ENCODE measurements around the gene OSBPL10.

The OSBPL10 gene

GRCh38 chr3:31654998-31655397, 326.1 kb downstream of the OSBPL10 start:
- Histone ChIP-seq H3K27me3 (replicated peaks; ENCODE audit: control insufficient read depth, insufficient read depth, low read length, poor library complexity, severe bottlenecking) (no peaks in the 10 kb centered on the region), H3K9me3 (ENCODE audit: control insufficient read depth, low read length) (peaks cover 60% of the 10 kb centered on the region), H3K36me3 (ENCODE audit: control insufficient read depth, insufficient read depth, low read length) (no peaks in the 10 kb centered on the region), H3K27ac (ENCODE audit: insufficient read depth, low read length, poor library complexity, severe bottlenecking) (no peak overlapping the region), H3K4me1 (ENCODE audit: control insufficient read depth, insufficient read depth, low read length, poor library complexity, severe bottlenecking) (no peaks in the 10 kb centered on the region), H3K4me3 (ENCODE audit: insufficient read depth, low read depth, low read length, poor library complexity, severe bottlenecking) (no peak overlapping the region)
- no peak for DNase-seq

- Histone ChIP-seq H3K36me3 (ENCODE audit: control insufficient read depth, insufficient read depth, low read length) (no peaks in the 10 kb centered on the region), H3K9me3 (ENCODE audit: control insufficient read depth, low read length) (peaks cover 68% of the 10 kb centered on the region)
Observed at GRCh38 chr3:31653464-31653863, 327.6 kb downstream of the OSBPL10 start.

GRCh38 chr3:31652296-31652695, 328.8 kb downstream of the OSBPL10 start:
- DNase-seq, result no peak
- H3K27ac ChIP-seq (ENCODE audit: insufficient read depth, low read length, poor library complexity, severe bottlenecking), result no peak overlapping the region
- no peaks in the 10 kb centered on the region for H3K27me3 ChIP-seq (replicated peaks; ENCODE audit: control insufficient read depth, insufficient read depth, low read length, poor library complexity, severe bottlenecking)
- peaks cover 69% of the 10 kb centered on the region for H3K9me3 ChIP-seq (ENCODE audit: control insufficient read depth, low read length)
- peaks cover 4% of the 10 kb centered on the region for H3K36me3 ChIP-seq (ENCODE audit: control insufficient read depth, insufficient read depth, low read length)
- no peaks in the 10 kb centered on the region for H3K4me1 ChIP-seq (ENCODE audit: control insufficient read depth, insufficient read depth, low read length, poor library complexity, severe bottlenecking)
- H3K4me3 ChIP-seq (ENCODE audit: insufficient read depth, low read depth, low read length, poor library complexity, severe bottlenecking), result no peak overlapping the region

More at GRCh38 chr3:31653464-31653863, 327.6 kb downstream of the OSBPL10 start:
- no peak for DNase-seq
- Histone ChIP-seq H3K27me3 (replicated peaks; ENCODE audit: control insufficient read depth, insufficient read depth, low read length, poor library complexity, severe bottlenecking) (no peaks in the 10 kb centered on the region), H3K27ac (ENCODE audit: insufficient read depth, low read length, poor library complexity, severe bottlenecking) (no peak overlapping the region), H3K4me3 (ENCODE audit: insufficient read depth, low read depth, low read length, poor library complexity, severe bottlenecking) (no peak overlapping the region), H3K4me1 (ENCODE audit: control insufficient read depth, insufficient read depth, low read length, poor library complexity, severe bottlenecking) (no peaks in the 10 kb centered on the region)

GRCh38 chr3:31648286-31648968, 332.6 kb downstream of the OSBPL10 start:
- Histone ChIP-seq H3K9me3 (ENCODE audit: control insufficient read depth, low read length) (peaks cover 42% of the 10 kb centered on the region), H3K27ac (ENCODE audit: insufficient read depth, low read length, poor library complexity, severe bottlenecking) (no peak overlapping the region), H3K36me3 (ENCODE audit: control insufficient read depth, insufficient read depth, low read length) (peaks cover 4% of the 10 kb centered on the region), H3K4me1 (ENCODE audit: control insufficient read depth, insufficient read depth, low read length, poor library complexity, severe bottlenecking) (no peaks in the 10 kb centered on the region), H3K27me3 (replicated peaks; ENCODE audit: control insufficient read depth, insufficient read depth, low read length, poor library complexity, severe bottlenecking) (no peaks in the 10 kb centered on the region), H3K4me3 (ENCODE audit: insufficient read depth, low read depth, low read length, poor library complexity, severe bottlenecking) (no peak overlapping the region)
- no peak for DNase-seq

GRCh38 chr3:31645256-31645655, 335.8 kb downstream of the OSBPL10 start:
- Histone ChIP-seq H3K36me3 (ENCODE audit: control insufficient read depth, insufficient read depth, low read length) (peaks cover 4% of the 10 kb centered on the region), H3K9me3 (ENCODE audit: control insufficient read depth, low read length) (peaks cover 11% of the 10 kb centered on the region), H3K4me3 (ENCODE audit: insufficient read depth, low read depth, low read length, poor library complexity, severe bottlenecking) (no peak overlapping the region), H3K27me3 (replicated peaks; ENCODE audit: control insufficient read depth, insufficient read depth, low read length, poor library complexity, severe bottlenecking) (no peaks in the 10 kb centered on the region), H3K27ac (ENCODE audit: insufficient read depth, low read length, poor library complexity, severe bottlenecking) (no peak overlapping the region), H3K4me1 (ENCODE audit: control insufficient read depth, insufficient read depth, low read length, poor library complexity, severe bottlenecking) (no peaks in the 10 kb centered on the region)
- no peak for DNase-seq

- H3K36me3 ChIP-seq (ENCODE audit: control insufficient read depth, insufficient read depth, low read length), result no peaks in the 10 kb centered on the region
Observed at GRCh38 chr3:31639828-31640227, 341.2 kb downstream of the OSBPL10 start.

GRCh38 chr3:31636694-31637442, 344.2 kb downstream of the OSBPL10 start:
- Histone ChIP-seq H3K4me3 (ENCODE audit: insufficient read depth, low read depth, low read length, poor library complexity, severe bottlenecking) (no peak overlapping the region), H3K27me3 (replicated peaks; ENCODE audit: control insufficient read depth, insufficient read depth, low read length, poor library complexity, severe bottlenecking) (no peaks in the 10 kb centered on the region), H3K4me1 (ENCODE audit: control insufficient read depth, insufficient read depth, low read length, poor library complexity, severe bottlenecking) (peaks cover 8% of the 10 kb centered on the region), H3K36me3 (ENCODE audit: control insufficient read depth, insufficient read depth, low read length) (peaks cover 11% of the 10 kb centered on the region), H3K9me3 (ENCODE audit: control insufficient read depth, low read length) (no peaks in the 10 kb centered on the region), H3K27ac (ENCODE audit: insufficient read depth, low read length, poor library complexity, severe bottlenecking) (no peak overlapping the region)
- DNase-seq, result no peak

More at GRCh38 chr3:31639828-31640227, 341.2 kb downstream of the OSBPL10 start:
- no peak for DNase-seq
- no peaks in the 10 kb centered on the region for H3K27me3 ChIP-seq (replicated peaks; ENCODE audit: control insufficient read depth, insufficient read depth, low read length, poor library complexity, severe bottlenecking)
- H3K9me3 ChIP-seq (ENCODE audit: control insufficient read depth, low read length), result no peaks in the 10 kb centered on the region
- no peak overlapping the region for H3K4me3 ChIP-seq (ENCODE audit: insufficient read depth, low read depth, low read length, poor library complexity, severe bottlenecking)
- H3K4me1 ChIP-seq (ENCODE audit: control insufficient read depth, insufficient read depth, low read length, poor library complexity, severe bottlenecking), result peaks cover 5% of the 10 kb centered on the region
- H3K27ac ChIP-seq (ENCODE audit: insufficient read depth, low read length, poor library complexity, severe bottlenecking), result no peak overlapping the region

- no peaks in the 10 kb centered on the region for H3K9me3 ChIP-seq (ENCODE audit: control insufficient read depth, low read length)
- no peak overlapping the region for H3K4me3 ChIP-seq (ENCODE audit: insufficient read depth, low read depth, low read length, poor library complexity, severe bottlenecking)
- no peak overlapping the region for H3K27ac ChIP-seq (ENCODE audit: insufficient read depth, low read length, poor library complexity, severe bottlenecking)
Observed at GRCh38 chr3:31636049-31636448, 345.0 kb downstream of the OSBPL10 start.

GRCh38 chr3:31635545-31635944, 345.5 kb downstream of the OSBPL10 start:
- H3K4me3 ChIP-seq (ENCODE audit: insufficient read depth, low read depth, low read length, poor library complexity, severe bottlenecking), result no peak overlapping the region
- no peaks in the 10 kb centered on the region for H3K27me3 ChIP-seq (replicated peaks; ENCODE audit: control insufficient read depth, insufficient read depth, low read length, poor library complexity, severe bottlenecking)
- H3K27ac ChIP-seq (ENCODE audit: insufficient read depth, low read length, poor library complexity, severe bottlenecking), result no peak overlapping the region
- H3K36me3 ChIP-seq (ENCODE audit: control insufficient read depth, insufficient read depth, low read length), result peaks cover 15% of the 10 kb centered on the region
- no peak for DNase-seq
- H3K4me1 ChIP-seq (ENCODE audit: control insufficient read depth, insufficient read depth, low read length, poor library complexity, severe bottlenecking), result peaks cover 8% of the 10 kb centered on the region
- H3K9me3 ChIP-seq (ENCODE audit: control insufficient read depth, low read length), result no peaks in the 10 kb centered on the region

More at GRCh38 chr3:31636049-31636448, 345.0 kb downstream of the OSBPL10 start:
- DNase-seq, result no peak
- Histone ChIP-seq H3K36me3 (ENCODE audit: control insufficient read depth, insufficient read depth, low read length) (peaks cover 13% of the 10 kb centered on the region), H3K27me3 (replicated peaks; ENCODE audit: control insufficient read depth, insufficient read depth, low read length, poor library complexity, severe bottlenecking) (no peaks in the 10 kb centered on the region), H3K4me1 (ENCODE audit: control insufficient read depth, insufficient read depth, low read length, poor library complexity, severe bottlenecking) (peaks cover 8% of the 10 kb centered on the region)

- H3K27me3 ChIP-seq (replicated peaks; ENCODE audit: control insufficient read depth, insufficient read depth, low read length, poor library complexity, severe bottlenecking), result no peaks in the 10 kb centered on the region
- H3K27ac ChIP-seq (ENCODE audit: insufficient read depth, low read length, poor library complexity, severe bottlenecking), result no peak overlapping the region
- no peak overlapping the region for H3K4me3 ChIP-seq (ENCODE audit: insufficient read depth, low read depth, low read length, poor library complexity, severe bottlenecking)
- no peak for DNase-seq
- H3K9me3 ChIP-seq (ENCODE audit: control insufficient read depth, low read length), result no peaks in the 10 kb centered on the region
- peaks cover 8% of the 10 kb centered on the region for H3K4me1 ChIP-seq (ENCODE audit: control insufficient read depth, insufficient read depth, low read length, poor library complexity, severe bottlenecking)
- H3K36me3 ChIP-seq (ENCODE audit: control insufficient read depth, insufficient read depth, low read length), result peaks cover 24% of the 10 kb centered on the region
Observed at GRCh38 chr3:31634476-31634875, 346.6 kb downstream of the OSBPL10 start.
